ENCODE measurements around the gene DIAPH2.

DIAPH2 gene

GRCh38 chrX:96982161-96982560, 297.5 kb downstream of the DIAPH2 start:
- no peak for DNase-seq

- DNase-seq = no peak
These were observed 299.9 kb downstream of the DIAPH2 start for GRCh38 chrX:96984538-96984937.

- no peak for DNase-seq
These were observed 300.4 kb downstream of the DIAPH2 start for GRCh38 chrX:96985046-96985445.

- no peak for DNase-seq
These were observed 302.6 kb downstream of the DIAPH2 start for GRCh38 chrX:96987228-96987627.

GRCh38 chrX:96989830-96990571, 305.4 kb downstream of the DIAPH2 start:
- no peak for DNase-seq

- DNase-seq = no peak
These were observed 309.5 kb downstream of the DIAPH2 start for GRCh38 chrX:96994093-96994492.

GRCh38 chrX:96997196-96997595, 312.6 kb downstream of the DIAPH2 start:
- DNase-seq = no peak

- no peak for DNase-seq
These were observed 316.2 kb downstream of the DIAPH2 start for GRCh38 chrX:97000682-97001368.

GRCh38 chrX:97006167-97006566, 321.5 kb downstream of the DIAPH2 start:
- no peak for DNase-seq

GRCh38 chrX:97009391-97009790, 324.7 kb downstream of the DIAPH2 start:
- DNase-seq = no peak

- no peak for DNase-seq
These were observed 326.9 kb downstream of the DIAPH2 start for GRCh38 chrX:97011540-97011939.

- DNase-seq = no peak
These were observed 331.5 kb downstream of the DIAPH2 start for GRCh38 chrX:97016106-97016505.

GRCh38 chrX:97021680-97022079, 337.0 kb downstream of the DIAPH2 start:
- no peak for DNase-seq

- no peak for DNase-seq
These were observed 341.8 kb downstream of the DIAPH2 start for GRCh38 chrX:97026406-97026805.

GRCh38 chrX:97027384-97027922, 342.8 kb downstream of the DIAPH2 start:
- DNase-seq = no peak

- no peak for DNase-seq
These were observed 345.8 kb downstream of the DIAPH2 start for GRCh38 chrX:97030463-97030862.

- DNase-seq = no peak
These were observed 346.3 kb downstream of the DIAPH2 start for GRCh38 chrX:97030947-97031346.

GRCh38 chrX:97039363-97040029, 354.9 kb downstream of the DIAPH2 start:
- DNase-seq = peak; percentile 27

GRCh38 chrX:97045470-97045869, 360.8 kb downstream of the DIAPH2 start:
- DNase-seq = no peak

- DNase-seq = no peak
These were observed 362.2 kb downstream of the DIAPH2 start for GRCh38 chrX:97046867-97047266.

GRCh38 chrX:97050392-97050791, 365.8 kb downstream of the DIAPH2 start:
- DNase-seq = no peak

- DNase-seq = no peak
These were observed 372.8 kb downstream of the DIAPH2 start for GRCh38 chrX:97057349-97057909.

- no peak for DNase-seq
These were observed 375.4 kb downstream of the DIAPH2 start for GRCh38 chrX:97060020-97060419.
